NOMO-1 (cell line): ENCODE results near the gene ZNF524.
"Not testable (repeated sequence)": the region's sequence is repeated elsewhere in the genome, so short reads cannot be mapped to it uniquely, and the experiment has no call there.

ENCODE experiments used
- DNase-seq, 2 experiments: peaks; one replicate each; lab custom pipeline; 2025; ENCODE audit not compliant: unreplicated experiment in 2 of 2; lab: John Stamatoyannopoulos, UW

ZNF524 gene

GRCh38 chr19:55581145-55581822 is 18.8 kb upstream of the ZNF524 start:
- no peak for DNase-seq

- DNase-seq = no peak
Measured at GRCh38 chr19:55581823-55582223, 18.3 kb upstream of the ZNF524 start.

- DNase-seq = not testable (repeated sequence)
Measured at GRCh38 chr19:55582284-55582683, 17.8 kb upstream of the ZNF524 start.

- DNase-seq = not testable (repeated sequence)
Measured at GRCh38 chr19:55583897-55584296, 16.2 kb upstream of the ZNF524 start.

GRCh38 chr19:55584871-55585270 is 15.2 kb upstream of the ZNF524 start:
- no peak for DNase-seq

GRCh38 chr19:55585658-55586339 is 14.3 kb upstream of the ZNF524 start:
- no peak for DNase-seq

GRCh38 chr19:55586976-55587668 is 13.0 kb upstream of the ZNF524 start:
- peak; percentile 70 to 76 for DNase-seq

- DNase-seq = no peak
Measured at GRCh38 chr19:55588738-55589137, 11.3 kb upstream of the ZNF524 start.

- DNase-seq = no peak
Measured at GRCh38 chr19:55590109-55590508, 10.0 kb upstream of the ZNF524 start.

- DNase-seq = no peak
Measured at GRCh38 chr19:55590617-55591016, 9.5 kb upstream of the ZNF524 start.

GRCh38 chr19:55591555-55591954 is 8.5 kb upstream of the ZNF524 start:
- no peak for DNase-seq

GRCh38 chr19:55592391-55593090 is 7.5 kb upstream of the ZNF524 start:
- no peak for DNase-seq

GRCh38 chr19:55593096-55593772 is 6.9 kb upstream of the ZNF524 start:
- DNase-seq = no peak

- DNase-seq = no peak
Measured at GRCh38 chr19:55594996-55595545, 5.0 kb upstream of the ZNF524 start.

- no peak for DNase-seq
Measured at GRCh38 chr19:55596304-55596703, 3.8 kb upstream of the ZNF524 start.

GRCh38 chr19:55597501-55597921 is 2.6 kb upstream of the ZNF524 start:
- DNase-seq = no peak

GRCh38 chr19:55598034-55598433 is 2.1 kb upstream of the ZNF524 start:
- DNase-seq = no peak

GRCh38 chr19:55598719-55599467 is 1.2 kb upstream of the ZNF524 start:
- DNase-seq = peak; percentile 80 to 86

- peak; percentile 97 for DNase-seq
Measured at GRCh38 chr19:55599468-55599841, 633 bp upstream of the ZNF524 start, which contains the start of gene FIZ1. TSS of gene FIZ1 (minus strand) at chr19:55599517. CDS start at chr19:55597865, 1,652 bp downstream.

- DNase-seq = no peak
Measured at GRCh38 chr19:55600662-55601028, 557 bp downstream of the ZNF524 start.
